Neural cell (in vitro differentiated cells): ENCODE measurements around the gene RELN. TPM values are rescaled to one million over a fixed set of nuclear protein-coding genes. Genes with fewer than 3 reads are reported as not detected.

Experiments
- H2AFZ ChIP-seq: fragments of 200-600, 300-800 bp; sonication (generic), shearing (Covaris generic); 2 replicates; pipeline ENCODE4 v1.6.0; 2014; ENCODE audit warnings: low read depth, mild to moderate bottlenecking, antibody characterized with exemption, low read length, moderate library complexity
- H3F3A ChIP-seq: fragments of 200-600 bp; shearing (Covaris generic); 2 replicates; pipeline ENCODE4 v1.6.1; 2016; ENCODE audit warnings: mild to moderate bottlenecking, moderate library complexity, mixed read lengths, antibody characterized with exemption, low read length; ENCODE audit not compliant: insufficient read depth, poor library complexity, severe bottlenecking
- H3K27ac ChIP-seq: fragments of 200-600, 300-800 bp; sonication (generic), shearing (Covaris generic); 2 replicates; pipeline ENCODE4 v1.5.1; 2014; ENCODE audit warnings: mild to moderate bottlenecking, low read length, moderate library complexity
- H3K27me3 ChIP-seq: fragments of 300-800, 200-600 bp; sonication (generic), shearing (Covaris generic); 2 replicates; pipeline ENCODE4 v1.6.0; 2014; ENCODE audit warnings: mild to moderate bottlenecking, low read depth, low read length, moderate library complexity; ENCODE audit not compliant: insufficient read depth
- H3K36me3 ChIP-seq: fragments of 300-800, 200-600 bp; sonication (generic), shearing (Covaris generic); 2 replicates; pipeline ENCODE4 v1.5.1; 2014; ENCODE audit warnings: mild to moderate bottlenecking, antibody characterized with exemption, low read length, moderate library complexity; ENCODE audit not compliant: insufficient read depth
- H3K4me2 ChIP-seq: fragments of 300-800, 200-600 bp; sonication (generic), shearing (Covaris generic); 2 replicates; pipeline ENCODE4 v1.6.0; 2014; ENCODE audit warnings: mild to moderate bottlenecking, low read length
- H3K4me3 ChIP-seq: fragments of 300-800, 200-600 bp; sonication (generic), shearing (Covaris generic); 2 replicates; pipeline ENCODE4 v1.5.1; 2014; ENCODE audit warnings: mild to moderate bottlenecking, low read length, moderate library complexity
- H3K79me2 ChIP-seq: fragments of 200-600 bp; shearing (Covaris generic); replicated peaks from 2 replicates; pipeline ENCODE4 v1.6.0; 2014; ENCODE audit warnings: mild to moderate bottlenecking, low read length, moderate library complexity; ENCODE audit not compliant: insufficient read depth
- H3K9ac ChIP-seq: fragments of 300-800, 200-600 bp; sonication (generic), shearing (Covaris generic); 2 replicates; pipeline ENCODE4 v1.6.1; 2016; ENCODE audit warnings: mild to moderate bottlenecking, low read length, mixed read lengths
- H3K9me2 ChIP-seq: fragments of 200-600 bp; shearing (Covaris generic); 2 replicates; pipeline ENCODE4 v1.6.1; 2016; ENCODE audit warnings: mild to moderate bottlenecking, low read length, mixed read lengths; ENCODE audit not compliant: insufficient read depth
- H3K9me3 ChIP-seq: fragments of 200-600, 300-800 bp; sonication (generic), shearing (Covaris generic); 2 replicates; pipeline ENCODE4 v1.6.1; 2016; ENCODE audit warnings: mild to moderate bottlenecking, mixed run types, low read length, moderate library complexity, mixed read lengths
- H4K20me1 ChIP-seq: fragments of 200-600 bp; shearing (Covaris generic); 2 replicates; pipeline ENCODE4 v1.6.1; 2016; ENCODE audit warnings: mild to moderate bottlenecking, mixed run types; ENCODE audit not compliant: insufficient read depth
- CTCF ChIP-seq: fragments of 450-650 bp; IDR thresholded peaks from 2 replicates; pipeline ENCODE4 v1.5.1; 2014; ENCODE audit warnings: antibody characterized with exemption, mild to moderate bottlenecking, moderate library complexity; ENCODE audit not compliant: poor library complexity, severe bottlenecking
- EP300 ChIP-seq: fragments of 450-650 bp; conservative IDR thresholded peaks from 2 replicates; pipeline ENCODE4 v1.6.1; 2014; ENCODE audit warnings: antibody characterized with exemption, mild to moderate bottlenecking, moderate library complexity; ENCODE audit not compliant: poor library complexity, severe bottlenecking
- EZH2 ChIP-seq: fragments of 200-600, 300-800 bp; shearing (Covaris generic), sonication (generic); IDR thresholded peaks from 2 replicates; pipeline ENCODE4 v1.6.1; 2014; ENCODE audit warnings: antibody characterized with exemption, low read length, borderline replicate concordance, mild to moderate bottlenecking; ENCODE audit not compliant: insufficient read depth, poor library complexity, severe bottlenecking
- MXI1 ChIP-seq: fragments of 450-650 bp; conservative IDR thresholded peaks from 2 replicates; pipeline ENCODE4 v1.6.1; 2014; ENCODE audit warnings: antibody characterized with exemption, mild to moderate bottlenecking; ENCODE audit not compliant: poor library complexity, severe bottlenecking
- POLR2AphosphoS5 ChIP-seq: IDR thresholded peaks from 2 replicates; pipeline ENCODE4 v1.6.1; 2012
- RAD21 ChIP-seq: fragments of 450-650 bp; conservative IDR thresholded peaks from 2 replicates; pipeline ENCODE4 v1.6.1; 2014; ENCODE audit warnings: antibody characterized with exemption, mild to moderate bottlenecking, moderate library complexity
- REST ChIP-seq: IDR thresholded peaks from 2 replicates; pipeline ENCODE4 v1.6.1; 2012; ENCODE audit warnings: borderline replicate concordance
- SMC3 ChIP-seq: fragments of 450-650 bp; conservative IDR thresholded peaks from 2 replicates; pipeline ENCODE4 v1.6.1; 2014; ENCODE audit warnings: antibody characterized with exemption, mild to moderate bottlenecking, moderate library complexity; ENCODE audit not compliant: poor library complexity
- TAF1 ChIP-seq: IDR thresholded peaks from 2 replicates; pipeline ENCODE4 v1.6.1; 2012; ENCODE audit warnings: low read depth
- polyA plus RNA-seq: library from polyadenylated mRNA; depleted of rRNA; stranded (reverse); fragments of >200 nt; gene quantifications from 2 replicates; pipeline ENCODE4 v1.2.3, GENCODE V29; 2014

The RELN gene
- polyA plus RNA-seq, 1 donor from 2014 or later = 178 TPM

- Histone ChIP-seq H3K4me2 (no peak overlapping the region), H3K9me2 (no peaks in the 10 kb centered on the region), H3K4me3 (no peak overlapping the region), H3K27me3 (no peaks in the 10 kb centered on the region), H4K20me1 (no peaks in the 10 kb centered on the region), H3K9me3 (no peaks in the 10 kb centered on the region), H3F3A (no peaks in the 10 kb centered on the region), H3K9ac (no peak overlapping the region), H3K36me3 (no peaks in the 10 kb centered on the region), H3K27ac (no peak overlapping the region), H2AFZ (no peak overlapping the region), H3K79me2 (no peaks in the 10 kb centered on the region)
- no peak for TF ChIP-seq CTCF
- no peak for TF ChIP-seq EZH2
- TF ChIP-seq REST = no peak
- no peak for TF ChIP-seq RAD21
- no peak for TF ChIP-seq TAF1
- TF ChIP-seq EP300 = no peak
- TF ChIP-seq SMC3 = no peak
These were observed 47.5 kb downstream of the RELN start for GRCh38 chr7:103941976-103942375.

- Histone ChIP-seq H3K4me3 (no peak overlapping the region), H3K79me2 (no peaks in the 10 kb centered on the region), H3K9ac (no peak overlapping the region), H3K9me2 (no peaks in the 10 kb centered on the region), H3F3A (no peaks in the 10 kb centered on the region), H3K4me2 (no peak overlapping the region), H3K27ac (no peak overlapping the region), H3K36me3 (no peaks in the 10 kb centered on the region), H4K20me1 (no peaks in the 10 kb centered on the region), H3K9me3 (no peaks in the 10 kb centered on the region), H2AFZ (no peak overlapping the region), H3K27me3 (no peaks in the 10 kb centered on the region)
- TF ChIP-seq SMC3 (no peak), TAF1 (no peak), EP300 (no peak), POLR2AphosphoS5 (no peak), RAD21 (no peak), REST (no peak), MXI1 (no peak), EZH2 (no peak), CTCF (no peak)
These were observed 48.8 kb downstream of the RELN start for GRCh38 chr7:103940382-103941268.
